C4-2B (cell line): ENCODE measurements around the gene MPC1L.

ENCODE experiments used
- CTCF ChIP-seq: fragments of 450-650 bp; conservative IDR thresholded peaks from 2 replicates; pipeline ENCODE4 v1.5.1; 2017; ENCODE audit warnings: mild to moderate bottlenecking
- ZFX ChIP-seq: fragments of 450-650 bp; IDR thresholded peaks from 2 replicates; pipeline ENCODE4 v1.6.1; 2017

GRCh38 chrX:40579141-40579540 lies 44.1 kb upstream of the MPC1L start:
- TF ChIP-seq CTCF (no peak), ZFX (no peak)
